Ascending aorta (tissue), 2 donors: Measurements from ENCODE around the gene TBC1D8. TPM values are rescaled to one million over a fixed set of nuclear protein-coding genes. Genes with fewer than 3 reads are reported as not detected.

Experiments
- DNase-seq, 2 donors: peaks; one replicate each; pipeline ENCODE4 v3.0.0-alpha.2; 2019; ENCODE audit warnings: low spot score in 2 of 2
- H3K27ac ChIP-seq, 2 donors: fragments of 200-600 bp; sonication (generic); one replicate each; pipeline ENCODE4 v1.5.1; 2016 to 2017; ENCODE audit warnings: mild to moderate bottlenecking in 1 of 2
- H3K27me3 ChIP-seq: fragments of 200-600 bp; sonication (generic); one replicate; pipeline ENCODE4 v1.5.1; 2017
- H3K36me3 ChIP-seq, 2 donors: fragments of 200-600 bp; sonication (generic); one replicate each; pipeline ENCODE4 v1.5.1; 2016
- H3K4me1 ChIP-seq, 2 donors: fragments of 200-600 bp; sonication (generic); one replicate each; pipeline ENCODE4 v1.5.1; 2016 to 2017; ENCODE audit warnings: mild to moderate bottlenecking in 1 of 2
- H3K4me3 ChIP-seq, 2 donors: fragments of 200-600 bp; sonication (generic); one replicate each; pipeline ENCODE4 v1.5.1; 2016 to 2017; ENCODE audit warnings: mild to moderate bottlenecking in 1 of 2
- H3K9me3 ChIP-seq, 2 donors: fragments of 200-600 bp; sonication (generic); one replicate each; pipeline ENCODE4 v1.5.1; 2016
- CTCF ChIP-seq, 3 experiments: fragments of 200-600 bp in 2 of 3; fragments of 450-650 bp in 1 of 3; sonication (generic) in 2 of 3; IDR thresholded peaks; one replicate each; pipeline ENCODE4 v1.5.1; 2016 to 2019; ENCODE audit warnings: antibody characterized with exemption in 3 of 3, mild to moderate bottlenecking in 1 of 3, moderate library complexity in 1 of 3
- intact Hi-C: fragments of 100-400 bp; cut with DNase I; formaldehyde crosslinking; loops from one replicate; pipeline ENCODE4 v1.15.1; 2023
- total RNA-seq: library from RNA; depleted of rRNA; stranded (reverse); fragments of >200 nt; gene quantifications from one replicate; pipeline ENCODE4 v1.1.0, GENCODE V29; 2016

TBC1D8 gene
- total RNA-seq = 17.8 TPM

DNA sequence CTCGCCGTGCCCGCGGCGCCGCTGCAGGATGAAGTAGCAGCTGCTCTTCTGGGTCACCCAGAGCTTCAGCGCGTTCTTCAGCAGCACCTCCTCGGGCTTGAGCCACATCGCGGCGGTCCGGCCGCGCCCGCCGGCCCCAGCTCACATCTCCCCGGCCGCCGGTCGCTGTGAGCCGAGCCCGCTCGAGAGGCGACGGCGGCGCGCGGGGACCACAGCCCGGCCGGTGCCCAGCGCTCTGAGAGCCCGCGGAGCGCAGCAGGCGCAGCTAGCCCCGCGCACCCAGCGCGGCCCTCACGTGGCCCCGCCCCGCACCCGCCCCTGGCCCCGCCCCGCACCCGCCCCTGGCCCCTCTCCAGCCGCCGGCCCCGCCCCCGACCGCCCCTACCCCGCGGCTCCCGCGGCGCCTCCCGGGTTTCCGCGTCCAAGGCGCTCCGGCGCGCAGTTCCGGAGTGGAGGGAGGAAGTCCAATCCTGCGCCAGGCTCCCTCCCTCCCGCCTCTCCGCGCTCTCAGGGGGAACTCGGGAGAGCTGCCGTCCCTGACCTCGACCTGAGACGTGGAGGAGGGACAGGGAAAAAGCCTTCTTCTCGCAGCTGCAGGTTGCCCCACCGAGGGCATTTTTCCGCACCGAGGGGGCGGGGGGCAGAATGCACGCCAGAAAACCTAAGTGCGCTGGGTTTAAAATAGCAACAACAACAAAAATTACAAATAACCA is at the start of gene TBC1D8:
TBC1D8 (minus strand) TSS at position 237 of the 713 bp plus-strand sequence; CDS start at position 108, 129 bp downstream.
- H3K4me3 ChIP-seq = peak within 1 kb of the TSS; percentile 73 to 83
- H3K9me3 ChIP-seq = no peaks in the 10 kb centered on the region
- peaks cover 0 to 15% of the 10 kb centered on the region in 2 donors for H3K4me1 ChIP-seq
- H3K27me3 ChIP-seq = no peaks in the 10 kb centered on the region
- no peak for TF ChIP-seq CTCF (IDR thresholded peaks at IDR 0.05)
- no peaks in the 10 kb centered on the region for H3K36me3 ChIP-seq
- intact Hi-C loops = loop anchor here (1.0 to 10.0 kb wide), 8 partner anchors 31 to 589 kb away; partner anchors contain the start of genes CNOT11, PDCL3 and RNF149
- DNase-seq = peak; percentile 52 to 94
- peak within 1 kb of the TSS; percentile 79 to 83 for H3K27ac ChIP-seq

DNA sequence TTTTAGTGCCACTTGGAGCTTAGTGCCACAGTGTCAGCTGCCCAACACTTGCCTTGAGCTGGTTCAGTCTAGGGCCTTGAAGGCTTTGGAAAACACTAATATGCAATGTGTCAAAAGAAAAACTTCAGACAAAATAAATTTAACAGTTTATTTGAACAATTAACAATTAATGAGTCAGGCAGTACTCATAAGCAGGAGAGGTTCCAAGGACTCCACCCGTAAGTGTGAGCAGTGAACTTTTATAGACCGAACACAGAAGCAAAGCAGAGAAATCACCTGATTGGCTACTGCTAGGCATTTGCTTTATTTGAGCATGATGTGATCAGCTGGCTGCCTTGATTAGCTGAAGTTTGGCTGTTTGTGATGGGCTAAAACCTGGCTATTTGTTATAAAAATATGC is 49.5 kb upstream of the TBC1D8 start:
- TF ChIP-seq CTCF (IDR thresholded peaks at IDR 0.05) = no peak
- Histone ChIP-seq H3K27ac (no peak overlapping the region), H3K4me3 (no peak overlapping the region), H3K36me3 (no peaks in the 10 kb centered on the region), H3K9me3 (no peaks in the 10 kb centered on the region), H3K27me3 (no peaks in the 10 kb centered on the region), H3K4me1 (no peaks in the 10 kb centered on the region)
- intact Hi-C loops = no loop called here
- no peak for DNase-seq

DNA sequence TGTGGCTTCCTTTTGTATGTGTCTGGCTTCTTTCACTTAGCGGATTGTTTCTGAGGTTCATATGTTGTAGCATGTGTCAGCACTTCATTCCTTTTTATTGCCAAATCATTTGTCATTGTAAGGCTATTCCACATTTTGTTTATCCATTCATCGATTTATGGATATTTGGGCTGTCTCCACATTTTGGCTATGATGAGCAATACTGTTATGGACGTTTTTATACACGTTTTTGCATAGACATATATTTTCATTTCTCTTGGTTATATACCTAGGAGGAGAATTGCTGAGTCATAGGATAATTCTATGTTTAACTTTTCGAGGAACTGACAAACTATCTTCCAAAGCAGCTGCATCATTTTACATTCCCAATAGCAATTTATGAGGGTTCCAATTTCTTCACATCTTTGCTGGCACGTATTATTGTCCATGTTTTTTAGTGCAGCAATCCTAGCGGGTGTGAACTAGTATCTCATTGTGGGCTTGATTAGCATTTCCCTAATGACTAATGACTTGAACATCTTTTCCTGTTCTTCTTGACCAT is 48.1 kb upstream of the TBC1D8 start:
- Histone ChIP-seq H3K4me1 (no peaks in the 10 kb centered on the region), H3K4me3 (no peak overlapping the region), H3K36me3 (no peaks in the 10 kb centered on the region), H3K9me3 (no peaks in the 10 kb centered on the region), H3K27me3 (no peaks in the 10 kb centered on the region), H3K27ac (no peak overlapping the region)
- intact Hi-C loops = no loop called here
- no peak for TF ChIP-seq CTCF (IDR thresholded peaks at IDR 0.05)
- DNase-seq = no peak

- Histone ChIP-seq H3K4me3 (no peak overlapping the region), H3K36me3 (no peaks in the 10 kb centered on the region), H3K4me1 (no peaks in the 10 kb centered on the region), H3K9me3 (no peaks in the 10 kb centered on the region), H3K27ac (no peak overlapping the region), H3K27me3 (no peaks in the 10 kb centered on the region)
- intact Hi-C loops = no loop called here
- no peak for TF ChIP-seq CTCF (IDR thresholded peaks at IDR 0.05)
- DNase-seq = no peak
These were observed 46.6 kb upstream of the TBC1D8 start for GRCh38 chr2:101197814-101198213.

- Histone ChIP-seq H3K9me3 (no peaks in the 10 kb centered on the region), H3K27me3 (no peaks in the 10 kb centered on the region), H3K4me1 (no peaks in the 10 kb centered on the region), H3K4me3 (no peak overlapping the region), H3K36me3 (no peaks in the 10 kb centered on the region), H3K27ac (no peak overlapping the region)
- intact Hi-C loops = no loop called here
- TF ChIP-seq CTCF (IDR thresholded peaks at IDR 0.05) = peak in 1 of 3 experiments; percentile 9
- DNase-seq = no peak
These were observed 46.1 kb upstream of the TBC1D8 start for GRCh38 chr2:101197215-101197745.
